WERI-Rb-1 (cell line): ENCODE results near the gene PDGFA.
A peak's percentile ranks its signal among the peaks of the same experiment; 100 is the strongest.

ENCODE experiments used
- DNase-seq: peaks from one replicate; pipeline ENCODE4 v3.0.0-alpha.2; 2020
- H3K27ac ChIP-seq: fragments of 250-450 bp; sonication (Bioruptor Pico); 2 replicates; pipeline ENCODE4 v1.5.1; 2020; ENCODE audit warnings: mild to moderate bottlenecking, moderate library complexity
- H3K27me3 ChIP-seq: fragments of 250-450 bp; sonication (Bioruptor Pico); 2 replicates; pipeline ENCODE4 v1.5.1; 2021; ENCODE audit warnings: mild to moderate bottlenecking, low read depth, moderate library complexity; ENCODE audit not compliant: insufficient read depth, severe bottlenecking
- H3K36me3 ChIP-seq: fragments of 250-450 bp; sonication (Bioruptor Pico); 2 replicates; pipeline ENCODE4 v1.5.1; 2020; ENCODE audit warnings: mild to moderate bottlenecking, moderate library complexity
- H3K4me3 ChIP-seq: 2 replicates; pipeline ENCODE4 v1.5.1; 2011; ENCODE audit warnings: low read depth, mild to moderate bottlenecking, control low read depth, low read length
- H3K9me3 ChIP-seq: fragments of 250-450 bp; sonication (Bioruptor Pico); 2 replicates; pipeline ENCODE4 v1.5.1; 2021; ENCODE audit warnings: mild to moderate bottlenecking, moderate library complexity; ENCODE audit not compliant: severe bottlenecking
- TF ChIP-seq, protein P1 (sequence below): IDR thresholded peaks from 2 replicates; pipeline ENCODE4 v1.5.1; 2011; ENCODE audit warnings: low read depth, mild to moderate bottlenecking, control low read depth, inconsistent platforms, low read length

The PDGFA gene

GRCh38 chr7:519484-520390 lies at the start of gene PDGFA:
PDGFA (minus strand) TSS chr7:519846; CDS start chr7:519001, 845 bp downstream.
- H3K4me3 ChIP-seq, result peak within 1 kb of the TSS; percentile 57
- no peaks in the 10 kb centered on the region for H3K9me3 ChIP-seq
- peaks cover 68% of the 10 kb centered on the region for H3K27me3 ChIP-seq
- TF ChIP-seq, protein P1, sequence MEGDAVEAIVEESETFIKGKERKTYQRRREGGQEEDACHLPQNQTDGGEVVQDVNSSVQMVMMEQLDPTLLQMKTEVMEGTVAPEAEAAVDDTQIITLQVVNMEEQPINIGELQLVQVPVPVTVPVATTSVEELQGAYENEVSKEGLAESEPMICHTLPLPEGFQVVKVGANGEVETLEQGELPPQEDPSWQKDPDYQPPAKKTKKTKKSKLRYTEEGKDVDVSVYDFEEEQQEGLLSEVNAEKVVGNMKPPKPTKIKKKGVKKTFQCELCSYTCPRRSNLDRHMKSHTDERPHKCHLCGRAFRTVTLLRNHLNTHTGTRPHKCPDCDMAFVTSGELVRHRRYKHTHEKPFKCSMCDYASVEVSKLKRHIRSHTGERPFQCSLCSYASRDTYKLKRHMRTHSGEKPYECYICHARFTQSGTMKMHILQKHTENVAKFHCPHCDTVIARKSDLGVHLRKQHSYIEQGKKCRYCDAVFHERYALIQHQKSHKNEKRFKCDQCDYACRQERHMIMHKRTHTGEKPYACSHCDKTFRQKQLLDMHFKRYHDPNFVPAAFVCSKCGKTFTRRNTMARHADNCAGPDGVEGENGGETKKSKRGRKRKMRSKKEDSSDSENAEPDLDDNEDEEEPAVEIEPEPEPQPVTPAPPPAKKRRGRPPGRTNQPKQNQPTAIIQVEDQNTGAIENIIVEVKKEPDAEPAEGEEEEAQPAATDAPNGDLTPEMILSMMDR, result 0 out of 2 replicates have a peak, but pooled peaks have one; percentile 14
- DNase-seq, result no peak
- H3K27ac ChIP-seq, result no peak within 1 kb of the TSS
- no peaks in the 10 kb centered on the region for H3K36me3 ChIP-seq

GRCh38 chr7:568031-568951 lies 48.6 kb upstream of the PDGFA start:
- no peak overlapping the region for H3K4me3 ChIP-seq
- no peaks in the 10 kb centered on the region for H3K36me3 ChIP-seq
- TF ChIP-seq, protein P1, result no peak
- no peak overlapping the region for H3K27ac ChIP-seq
- H3K27me3 ChIP-seq, result no peaks in the 10 kb centered on the region
- DNase-seq, result no peak
- no peaks in the 10 kb centered on the region for H3K9me3 ChIP-seq

DNA sequence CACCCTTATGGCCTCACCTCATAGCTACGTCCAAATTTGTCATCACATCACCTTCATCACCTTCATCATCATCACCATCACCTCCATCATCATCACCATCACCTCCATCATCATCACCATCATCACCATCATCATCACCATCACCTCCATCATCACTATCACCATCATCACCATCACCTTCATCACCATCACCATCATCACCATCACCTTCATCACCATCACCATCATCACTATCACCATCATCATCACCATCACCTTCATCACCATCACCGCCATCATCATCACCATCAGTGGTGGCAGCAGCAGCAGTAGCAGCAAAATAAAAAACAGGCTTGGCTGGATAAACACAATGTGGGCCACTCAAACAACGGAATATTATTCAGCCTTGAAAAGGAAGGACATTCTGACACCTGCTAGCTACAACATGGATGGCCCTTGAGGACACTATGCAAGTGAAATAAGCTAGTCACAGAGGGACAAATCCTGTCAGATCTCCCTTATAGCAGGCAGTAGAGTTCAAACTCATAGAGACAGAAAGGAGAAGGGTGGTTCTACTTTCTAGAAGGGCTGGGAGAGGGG lies 47.7 kb upstream of the PDGFA start:
- DNase-seq, result no peak
- no peak overlapping the region for H3K27ac ChIP-seq

GRCh38 chr7:566100-566499 lies 46.5 kb upstream of the PDGFA start:
- Histone ChIP-seq H3K27ac (no peak overlapping the region), H3K36me3 (no peaks in the 10 kb centered on the region), H3K9me3 (no peaks in the 10 kb centered on the region), H3K27me3 (no peaks in the 10 kb centered on the region), H3K4me3 (no peak overlapping the region)
- TF ChIP-seq, protein P1, result no peak
- no peak for DNase-seq

More for the DNA sequence above, 47.7 kb upstream of the PDGFA start:
- H3K9me3 ChIP-seq, result no peaks in the 10 kb centered on the region
- H3K4me3 ChIP-seq, result no peak overlapping the region
- H3K36me3 ChIP-seq, result no peaks in the 10 kb centered on the region
- no peaks in the 10 kb centered on the region for H3K27me3 ChIP-seq
- TF ChIP-seq, protein P1, result no peak

- Histone ChIP-seq H3K27me3 (no peaks in the 10 kb centered on the region), H3K4me3 (no peak overlapping the region), H3K27ac (no peak overlapping the region), H3K9me3 (no peaks in the 10 kb centered on the region), H3K36me3 (no peaks in the 10 kb centered on the region)
- no peak for DNase-seq
- TF ChIP-seq, protein P1, result no peak
These were observed 44.7 kb upstream of the PDGFA start for GRCh38 chr7:564176-564865.
